IMR-90 (cell line): Measurements from ENCODE around the gene AIRE. TPM values are rescaled to one million over a fixed set of nuclear protein-coding genes. Genes with fewer than 3 reads are reported as not detected.

Experiments used
- ATAC-seq: fragments of 200-7000 bp; cut with Tn5 transposase; 2 replicates; pipeline ENCODE4 v1.9.1; 2020; ENCODE audit warnings: low read depth, mild to moderate bottlenecking, moderate library complexity
- BruUV-seq: library from RNA; stranded (reverse); fragments of 400-500 nt; replicated peaks from 2 replicates; lab custom pipeline; 2021; lab: Mats Ljungman, UMichigan
- CTCF ChIA-PET: fragments of 300-600 bp; formaldehyde crosslinking; extraction: SDS; loops from one replicate; lab custom pipeline; 2021; ENCODE audit warnings: antibody characterized with exemption; lab: Yijun Ruan, JAX
- POLR2A ChIA-PET: fragments of 300-600 bp; sonication (Branson Sonifier 250); formaldehyde crosslinking; loops from one replicate; lab custom pipeline; 2022; ENCODE audit warnings: antibody characterized with exemption; ENCODE audit not compliant: unreplicated experiment; lab: Charles Lee
- DNase-seq: peaks from one replicate; pipeline ENCODE4 v3.0.0; 2013
- H2AFZ ChIP-seq: replicated peaks from 2 replicates; pipeline ENCODE3; 2013; ENCODE audit warnings: low read length, mild to moderate bottlenecking; ENCODE audit not compliant: poor library complexity
- H2AK5ac ChIP-seq: 2 replicates; pipeline ENCODE4 v1.6.1; 2013; ENCODE audit warnings: low read depth, low read length, inconsistent platforms
- H2AK9ac ChIP-seq: replicated peaks from 2 replicates; pipeline ENCODE3; 2013; ENCODE audit warnings: mild to moderate bottlenecking, low read depth, low read length, moderate library complexity; ENCODE audit not compliant: poor library complexity
- H2BK120ac ChIP-seq: 2 replicates; pipeline ENCODE4 v1.6.1; 2013; ENCODE audit warnings: low read depth, low read length, inconsistent platforms
- H2BK15ac ChIP-seq: 3 replicates; pipeline ENCODE4 v1.6.1; 2013; ENCODE audit warnings: low read depth, low read length, inconsistent platforms
- H2BK20ac ChIP-seq: 2 replicates; pipeline ENCODE4 v1.6.1; 2013; ENCODE audit warnings: low read depth, mild to moderate bottlenecking, inconsistent platforms, low read length, moderate library complexity
- H2BK5ac ChIP-seq: 2 replicates; pipeline ENCODE4 v1.6.1; 2013; ENCODE audit warnings: mild to moderate bottlenecking, low read depth, low read length, inconsistent platforms; ENCODE audit not compliant: poor library complexity, severe bottlenecking
- H3K14ac ChIP-seq: replicated peaks from 2 replicates; pipeline ENCODE4 v1.6.1; 2013; ENCODE audit warnings: low read depth, low read length, inconsistent platforms
- H3K18ac ChIP-seq: 2 replicates; pipeline ENCODE4 v1.6.1; 2013; ENCODE audit warnings: low read depth, low read length, control low read depth
- H3K23ac ChIP-seq: 2 replicates; pipeline ENCODE4 v1.6.1; 2013; ENCODE audit warnings: low read depth, low read length, inconsistent platforms
- H3K27ac ChIP-seq: 2 replicates; pipeline ENCODE4 v1.5.1; 2013; ENCODE audit warnings: mild to moderate bottlenecking, control low read depth, low read length; ENCODE audit not compliant: insufficient read depth
- H3K27me3 ChIP-seq: 2 replicates; pipeline ENCODE4 v1.6.1; 2013; ENCODE audit warnings: low read length; ENCODE audit not compliant: control insufficient read depth, insufficient read depth
- H3K36me3 ChIP-seq: 2 replicates; pipeline ENCODE4 v1.6.1; 2013; ENCODE audit warnings: low read length, mixed read lengths; ENCODE audit not compliant: control insufficient read depth, insufficient read depth
- H3K4ac ChIP-seq: 2 replicates; pipeline ENCODE4 v1.6.1; 2013; ENCODE audit warnings: low read depth, low read length, inconsistent platforms
- H3K4me1 ChIP-seq: 2 replicates; pipeline ENCODE4 v1.6.1; 2013; ENCODE audit warnings: low read length, mixed read lengths; ENCODE audit not compliant: control insufficient read depth, insufficient read depth
- H3K4me2 ChIP-seq: 2 replicates; pipeline ENCODE4 v1.6.1; 2013; ENCODE audit warnings: low read depth, mild to moderate bottlenecking, control low read depth, low read length, moderate library complexity
- H3K4me3 ChIP-seq: 2 replicates; pipeline ENCODE4 v1.5.1; 2013; ENCODE audit warnings: low read depth, mild to moderate bottlenecking, control low read depth, low read length, moderate library complexity; ENCODE audit not compliant: insufficient read depth
- H3K56ac ChIP-seq: 2 replicates; pipeline ENCODE4 v1.6.1; 2013; ENCODE audit warnings: low read length, inconsistent platforms; ENCODE audit not compliant: insufficient read depth; ENCODE audit errors: extremely low read depth
- H3K79me1 ChIP-seq, 2 experiments: 2 replicates each; pipeline ENCODE4 v1.6.1; 2013; ENCODE audit warnings: low read length in 2 of 2, inconsistent platforms in 1 of 2, low read depth in 1 of 2
- H3K9ac ChIP-seq: 2 replicates; pipeline ENCODE4 v1.6.1; 2013; ENCODE audit warnings: low read depth, low read length, control low read depth
- H3K9me1 ChIP-seq: 2 replicates; pipeline ENCODE4 v1.6.1; 2013; ENCODE audit warnings: low read length, inconsistent platforms; ENCODE audit not compliant: insufficient read depth
- H3K9me3 ChIP-seq: 2 replicates; pipeline ENCODE4 v1.6.1; 2013; ENCODE audit warnings: low read length; ENCODE audit not compliant: control insufficient read depth, insufficient read depth
- H4K20me1 ChIP-seq: 2 replicates; pipeline ENCODE4 v1.6.1; 2013; ENCODE audit warnings: low read length, inconsistent platforms; ENCODE audit not compliant: insufficient read depth
- H4K5ac ChIP-seq: 2 replicates; pipeline ENCODE4 v1.6.1; 2013; ENCODE audit warnings: mild to moderate bottlenecking, low read depth, low read length, control low read depth
- H4K8ac ChIP-seq, 2 experiments: 2 replicates each; pipeline ENCODE4 v1.6.1; 2013; ENCODE audit warnings: low read depth in 2 of 2, low read length in 2 of 2, control low read depth in 1 of 2, inconsistent platforms in 1 of 2
- H4K91ac ChIP-seq: 2 replicates; pipeline ENCODE4 v1.6.1; 2013; ENCODE audit warnings: low read depth, low read length, inconsistent platforms; ENCODE audit not compliant: insufficient read depth
- BHLHE40 ChIP-seq: fragments of 150-350 bp; IDR thresholded peaks from 2 replicates; pipeline ENCODE4 v1.6.1; 2016; ENCODE audit warnings: mild to moderate bottlenecking, low read depth, low read length
- ELK1 ChIP-seq: fragments of 150-350 bp; IDR thresholded peaks from 2 replicates; pipeline ENCODE4 v1.6.1; 2016; ENCODE audit warnings: low read depth, mild to moderate bottlenecking, low read length, moderate library complexity, borderline replicate concordance
- FOS ChIP-seq: fragments of 150-350 bp; IDR thresholded peaks from 2 replicates; pipeline ENCODE4 v1.6.1; 2016; ENCODE audit warnings: low read depth, low read length
- MAFK ChIP-seq: IDR thresholded peaks from 2 replicates; pipeline ENCODE4 v1.6.1; 2012; ENCODE audit warnings: low read depth, low read length, improper control_type of control experiment
- MXI1 ChIP-seq: IDR thresholded peaks from 2 replicates; pipeline ENCODE4 v1.6.1; 2012; ENCODE audit warnings: low read depth, mild to moderate bottlenecking, low read length, moderate library complexity, borderline replicate concordance
- NFE2L2 ChIP-seq: fragments of 150-350 bp; IDR thresholded peaks from 2 replicates; pipeline ENCODE4 v1.6.1; 2016; ENCODE audit warnings: low read depth, mild to moderate bottlenecking, low read length
- POLR2A ChIP-seq: IDR thresholded peaks from 2 replicates; pipeline ENCODE4 v1.6.1; 2012; ENCODE audit warnings: mild to moderate bottlenecking, low read depth, low read length
- RAD21 ChIP-seq: IDR thresholded peaks from 2 replicates; pipeline ENCODE4 v1.6.1; 2012; ENCODE audit warnings: low read length, improper control_type of control experiment
- RFX5 ChIP-seq: IDR thresholded peaks from 2 replicates; pipeline ENCODE4 v1.8.0; 2012; ENCODE audit warnings: low read depth, mild to moderate bottlenecking, low read length, moderate library complexity
- USF2 ChIP-seq: fragments of 150-350 bp; IDR thresholded peaks from 2 replicates; pipeline ENCODE4 v1.6.1; 2017; ENCODE audit warnings: mild to moderate bottlenecking, antibody characterized with exemption, low read length, low read depth
- WGBS, 2 experiments: methylation state at CpG; one replicate each; pipeline versions ENCODE4 v1.1.5 to v1.1.7; 2013; ENCODE audit warnings: missing lambda C conversion rate in 2 of 2; ENCODE audit not compliant: insufficient read length in 1 of 2; ENCODE audit errors: extremely low coverage in 2 of 2; 5-methylcytosine and 5-hydroxymethylcytosine counted together
- dilution Hi-C: fragments of 300-500 bp; cut with HindIII; formaldehyde crosslinking; loops from one replicate; pipeline ENCODE4 v1.14.3; 2018; ENCODE audit warnings: low sequenced_read_pairs; ENCODE audit not compliant: unreplicated experiment
- in situ Hi-C: fragments of 300-500 bp; cut with MboI; formaldehyde crosslinking; loops from 3 replicates; pipeline ENCODE4 v1.14.3; 2019; ENCODE audit warnings: low sequenced_read_pairs, inconsistent platforms, mixed read lengths
- intact Hi-C: fragments of 100-400 bp; cut with micrococcal nuclease; formaldehyde crosslinking; loops from 2 replicates; pipeline ENCODE4 v1.10.0; 2022
- polyA plus RNA-seq, 3 experiments: library from polyadenylated mRNA; depleted of rRNA; stranded (reverse); fragments of >200 nt; gene quantifications; 2 replicates each; pipeline ENCODE4 v1.2.3, GENCODE V29; 2012; ENCODE audit warnings: low replicate concordance in 1 of 3
- total RNA-seq: library from RNA; depleted of rRNA; stranded (reverse); fragments of >200 nt; gene quantifications from 2 replicates; pipeline ENCODE4 v1.2.3, GENCODE V29; 2012

AIRE gene
- total and polyA plus RNA-seq, 2 of the 4 experiments (the other 2 are of a cell fraction), result 0.05 TPM; not detected in 1

GRCh38 chr21:44260066-44260465 is 25.6 kb upstream of the AIRE start:
- no peak for ATAC-seq
- H3K9me3 ChIP-seq, result peaks cover 8% of the 10 kb centered on the region
- dilution Hi-C loops, result no loop called here
- no peak overlapping the region for H3K56ac ChIP-seq
- TF ChIP-seq NFE2L2 (no peak), RAD21 (no peak), MAFK (no peak), FOS (no peak), ELK1 (no peak), RFX5 (no peak), MXI1 (no peak), USF2 (no peak), BHLHE40 (no peak), POLR2A (no peak)
- intact Hi-C loops, result no loop called here
- H3K4me1 ChIP-seq, result no peaks in the 10 kb centered on the region
- no peak overlapping the region for H3K4ac ChIP-seq
- no TSS peak for BruUV-seq
- in situ Hi-C loops, result no loop called here
- H3K18ac ChIP-seq, result no peak overlapping the region
- H3K36me3 ChIP-seq, result no peaks in the 10 kb centered on the region
- peaks cover 22% of the 10 kb centered on the region for H3K27me3 ChIP-seq
- no peak overlapping the region for H4K8ac ChIP-seq
- H2AFZ ChIP-seq, result no peak overlapping the region
- no peak overlapping the region for H3K23ac ChIP-seq
- H3K4me2 ChIP-seq, result no peak overlapping the region
- no peak overlapping the region for H2BK120ac ChIP-seq
- H2BK15ac ChIP-seq, result no peak overlapping the region
- H2BK20ac ChIP-seq, result no peak overlapping the region
- no peak overlapping the region for H3K4me3 ChIP-seq
- no peak overlapping the region for H2AK5ac ChIP-seq
- no peak overlapping the region for H2AK9ac ChIP-seq
- ChIA-PET CTCF (no interaction called here), POLR2A (no interaction called here)
- H3K14ac ChIP-seq, result no peak overlapping the region
- no peaks in the 10 kb centered on the region for H3K9me1 ChIP-seq
- no peaks in the 10 kb centered on the region for H4K20me1 ChIP-seq
- H4K5ac ChIP-seq, result no peak overlapping the region
- no peaks in the 10 kb centered on the region for H3K79me1 ChIP-seq
- H2BK5ac ChIP-seq, result no peak overlapping the region
- 60% methylated on average over 1 of the region's 4 CpGs; no CpG with 5 or more reads in 1 of the 2 experiments for WGBS, 2 experiments
- DNase-seq, result no peak
- no peak overlapping the region for H3K27ac ChIP-seq
- H3K9ac ChIP-seq, result no peak overlapping the region
- H4K91ac ChIP-seq, result no peak overlapping the region
